NCI-H345 treated with DMSO at 0.1 percent for 48 hours (cell line): ENCODE measurements around the gene EPS8L1.
"Not testable (repeated sequence)": the region's sequence is repeated elsewhere in the genome, so short reads cannot be mapped to it uniquely, and the experiment has no call there.

Source experiments
- DNase-seq: peaks from one replicate; lab custom pipeline; 2025; ENCODE audit not compliant: unreplicated experiment; lab: John Stamatoyannopoulos, UW

EPS8L1 gene

GRCh38 chr19:55092423-55093318 lies 17.0 kb downstream of the EPS8L1 start:
- DNase-seq = no peak

- DNase-seq = no peak
These were observed 19.0 kb downstream of the EPS8L1 start for GRCh38 chr19:55094456-55095259.

- no peak for DNase-seq
These were observed 19.8 kb downstream of the EPS8L1 start for GRCh38 chr19:55095260-55096060.

GRCh38 chr19:55096061-55096701 lies 20.5 kb downstream of the EPS8L1 start:
- DNase-seq = no peak

- no peak for DNase-seq
These were observed 22.4 kb downstream of the EPS8L1 start for GRCh38 chr19:55097864-55098715.

- DNase-seq = no peak
These were observed 23.3 kb downstream of the EPS8L1 start for GRCh38 chr19:55098716-55099556.

GRCh38 chr19:55099557-55100506 lies 24.2 kb downstream of the EPS8L1 start:
- no peak for DNase-seq

- no peak for DNase-seq
These were observed 25.6 kb downstream of the EPS8L1 start for GRCh38 chr19:55101261-55101660.

- DNase-seq = no peak
These were observed 27.5 kb downstream of the EPS8L1 start for GRCh38 chr19:55103190-55103589.

GRCh38 chr19:55105237-55105636 lies 29.6 kb downstream of the EPS8L1 start:
- DNase-seq = no peak

GRCh38 chr19:55106591-55106990 lies 30.9 kb downstream of the EPS8L1 start:
- DNase-seq = no peak

- not testable (repeated sequence) for DNase-seq
These were observed 31.6 kb downstream of the EPS8L1 start for GRCh38 chr19:55107252-55107651.

- no peak for DNase-seq
These were observed 34.0 kb downstream of the EPS8L1 start for GRCh38 chr19:55109527-55110291.

GRCh38 chr19:55111238-55111831 lies 35.7 kb downstream of the EPS8L1 start:
- no peak for DNase-seq

- DNase-seq = no peak
These were observed 36.6 kb downstream of the EPS8L1 start for GRCh38 chr19:55112246-55112776.

GRCh38 chr19:55112777-55113569 lies 37.3 kb downstream of the EPS8L1 start:
- DNase-seq = no peak
